ENCODE data around the gene UBAC2. TPM values are rescaled to one million over a fixed set of nuclear protein-coding genes. Genes with fewer than 3 reads are reported as not detected.
"Not testable (repeated sequence)": the region's sequence is repeated elsewhere in the genome, so short reads cannot be mapped to it uniquely, and the experiment has no call there.

Gene UBAC2
- total RNA-seq, 2 experiments from 2014 or later, result 48.4 to 56.3 TPM

DNA sequence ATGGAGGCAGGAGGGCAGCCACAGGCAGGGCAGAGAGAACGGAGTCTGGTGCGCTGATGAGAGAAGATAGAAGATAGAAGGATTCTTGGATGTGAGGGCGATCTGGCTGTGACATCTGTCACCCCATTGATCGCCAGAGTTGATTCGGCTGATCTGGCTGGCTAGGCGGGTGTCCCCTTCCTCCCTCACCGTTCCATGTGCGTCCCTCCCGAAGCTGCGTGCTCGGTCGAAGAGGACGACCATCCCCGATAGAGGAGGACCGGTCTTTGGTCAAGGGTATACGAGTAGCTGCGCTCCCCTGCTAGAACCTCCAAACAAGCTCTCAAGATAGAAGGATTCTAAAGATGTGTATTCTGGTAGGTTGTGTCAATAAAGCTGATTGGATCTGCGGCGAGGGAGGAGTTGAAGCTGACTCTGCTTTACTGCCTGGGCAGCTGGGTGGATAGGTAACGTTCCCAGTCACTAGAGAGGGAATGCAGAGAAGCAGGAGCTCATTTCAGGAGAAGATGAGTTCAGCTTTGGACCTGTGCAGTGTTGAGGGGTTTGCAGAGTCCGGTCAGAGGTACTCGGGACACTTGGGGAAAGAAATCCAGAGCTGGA, 5.1 kb downstream of the UBAC2 start:
- POLR2A ChIA-PET, result interaction anchor here (0.8 to 3.6 kb wide), 5 partner anchors 8 to 53 kb away, joined by 4 to 25 read pairs (median 10); partner anchors contain the start of gene GPR18
- H3K4me1 Mint-ChIP-seq, result peaks cover 76% of the 10 kb centered on the region

DNA sequence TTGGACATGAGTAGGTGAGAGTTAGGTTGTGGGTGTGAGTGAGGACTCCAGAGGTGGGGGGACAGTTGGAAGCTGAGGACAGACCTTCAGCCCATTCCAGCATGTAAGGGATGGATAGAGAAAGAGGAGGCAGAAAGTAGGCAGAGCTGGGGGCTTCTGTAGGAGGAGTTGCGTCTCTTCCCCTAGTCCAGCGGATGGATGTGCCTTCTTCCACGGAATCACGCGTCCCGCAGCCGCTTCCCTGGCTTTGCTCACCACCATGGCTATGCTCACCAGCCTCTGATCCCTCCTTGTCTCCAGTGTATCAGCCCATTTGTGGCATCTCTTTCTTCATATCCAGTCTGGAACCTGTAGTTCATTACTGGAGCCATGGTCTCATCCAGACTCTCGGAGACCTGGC, 5.6 kb downstream of the UBAC2 start:
- CTCF ChIA-PET, result interaction anchor here (0.6 to 4.6 kb wide), 5 partner anchors 9 to 229 kb away, joined by 3 to 19 read pairs (median 7); partner anchors contain the start of gene GPR18
- ATAC-seq (no peak), DNase-seq (no peak)
- Mint-ChIP-seq H3K4me3 (no peak overlapping the region), H3K27ac (peak overlapping the region; percentile 9), H3K36me3 (ENCODE audit: low read depth) (peaks cover 56% of the 10 kb centered on the region), H3K9me3 (ENCODE audit: low read depth) (no peaks in the 10 kb centered on the region), H3K27me3 (no peaks in the 10 kb centered on the region), H3K4me1 (peaks cover 81% of the 10 kb centered on the region)
- POLR2A ChIA-PET, result interaction anchor here (1.8 to 3.6 kb wide), 2 partner anchors 13 to 50 kb away, joined by 10 to 25 read pairs; no protein-coding TSS in a partner anchor
- intact Hi-C loops (cut with DNase I, micrococcal nuclease), result no loop called here

More for the DNA sequence above, 5.1 kb downstream of the UBAC2 start:
- ATAC-seq (no peak), DNase-seq (no peak)
- Mint-ChIP-seq H3K36me3 (ENCODE audit: low read depth) (peaks cover 52% of the 10 kb centered on the region), H3K9me3 (ENCODE audit: low read depth) (no peaks in the 10 kb centered on the region), H3K27me3 (no peaks in the 10 kb centered on the region), H3K27ac (peak overlapping the region; percentile 84), H3K4me3 (peak overlapping the region; percentile 58)
- intact Hi-C loops (cut with DNase I, micrococcal nuclease), result loop anchor here (1.0 to 2.0 kb wide), 2 partner anchors 9 to 231 kb away; no protein-coding TSS in a partner anchor
- CTCF ChIA-PET, result interaction anchor here (0.6 to 4.6 kb wide), 11 partner anchors 9 to 230 kb away, joined by 3 to 19 read pairs (median 6); partner anchors contain the start of gene GPR18

GRCh38 chr13:99206873-99207272, 6.2 kb downstream of the UBAC2 start:
- intact Hi-C loops (cut with DNase I, micrococcal nuclease), result no loop called here
- H3K4me1 Mint-ChIP-seq, result peaks cover 88% of the 10 kb centered on the region
- H3K9me3 Mint-ChIP-seq (ENCODE audit: low read depth), result no peaks in the 10 kb centered on the region
- peaks cover 59% of the 10 kb centered on the region for H3K36me3 Mint-ChIP-seq (ENCODE audit: low read depth)
- ChIA-PET CTCF (interaction anchor here (0.6 to 1.7 kb wide), 5 partner anchors 30 to 256 kb away, joined by 3 to 7 read pairs (median 3); no protein-coding TSS in a partner anchor), POLR2A (interaction anchor here (3.6 kb wide), 1 partner anchor 13 kb away, joined by 25 read pairs; no protein-coding TSS in a partner anchor)
- no peak for DNase-seq
- peak overlapping the region; percentile 8 for H3K27ac Mint-ChIP-seq
- no peak for ATAC-seq
- no peak overlapping the region for H3K4me3 Mint-ChIP-seq
- H3K27me3 Mint-ChIP-seq, result no peaks in the 10 kb centered on the region

- intact Hi-C loops (cut with DNase I, micrococcal nuclease), result no loop called here
- no peak overlapping the region for H3K4me3 Mint-ChIP-seq
- H3K4me1 Mint-ChIP-seq, result peaks cover 87% of the 10 kb centered on the region
- ChIA-PET POLR2A (no interaction called here), CTCF (interaction anchor here (0.6 to 1.7 kb wide), 5 partner anchors 31 to 256 kb away, joined by 3 to 7 read pairs (median 4); no protein-coding TSS in a partner anchor)
- no peaks in the 10 kb centered on the region for H3K9me3 Mint-ChIP-seq (ENCODE audit: low read depth)
- DNase-seq (no peak), ATAC-seq (no peak)
- no peaks in the 10 kb centered on the region for H3K27me3 Mint-ChIP-seq
- no peak overlapping the region for H3K27ac Mint-ChIP-seq
- peaks cover 58% of the 10 kb centered on the region for H3K36me3 Mint-ChIP-seq (ENCODE audit: low read depth)
These were observed 6.9 kb downstream of the UBAC2 start for GRCh38 chr13:99207511-99207910.

DNA sequence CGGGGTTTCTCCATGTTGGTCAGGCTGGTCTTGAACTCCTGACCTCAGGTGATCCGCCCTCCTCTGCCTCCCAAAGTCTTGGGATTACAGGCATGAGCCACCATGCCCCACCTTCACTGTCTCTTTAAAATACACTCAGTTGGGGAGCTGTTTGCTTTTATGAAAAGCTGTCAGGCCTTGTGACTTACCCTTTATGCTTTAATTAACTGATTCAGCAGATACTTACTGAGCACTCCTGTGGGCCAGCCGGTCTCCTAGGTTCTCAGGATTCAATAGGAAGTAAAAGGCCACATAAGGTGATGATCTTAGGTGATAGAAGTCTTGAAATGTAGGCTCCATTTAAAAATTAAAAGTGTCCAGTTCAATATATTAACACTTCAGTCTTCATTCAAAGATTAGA, 7.5 kb downstream of the UBAC2 start:
- intact Hi-C loops (cut with DNase I, micrococcal nuclease), result no loop called here
- Mint-ChIP-seq H3K27ac (no peak overlapping the region), H3K36me3 (ENCODE audit: low read depth) (peaks cover 56% of the 10 kb centered on the region), H3K9me3 (ENCODE audit: low read depth) (no peaks in the 10 kb centered on the region), H3K27me3 (no peaks in the 10 kb centered on the region), H3K4me3 (no peak overlapping the region), H3K4me1 (peaks cover 84% of the 10 kb centered on the region)
- POLR2A ChIA-PET, result no interaction called here
- DNase-seq, result no peak
- ATAC-seq, result no peak
- CTCF ChIA-PET, result interaction anchor here (0.7 to 1.4 kb wide), 2 partner anchors 44 to 58 kb away, joined by 5 read pairs; no protein-coding TSS in a partner anchor

GRCh38 chr13:99208845-99209527, 8.3 kb downstream of the UBAC2 start:
- Mint-ChIP-seq H3K4me1 (peaks cover 79% of the 10 kb centered on the region), H3K9me3 (ENCODE audit: low read depth) (no peaks in the 10 kb centered on the region), H3K36me3 (ENCODE audit: low read depth) (peaks cover 54% of the 10 kb centered on the region), H3K4me3 (no peak overlapping the region), H3K27ac (peak overlapping the region; percentile 9), H3K27me3 (no peaks in the 10 kb centered on the region)
- ChIA-PET POLR2A (interaction anchor here (1.3 kb wide), 1 partner anchor 7 kb away, joined by 3 read pairs; no protein-coding TSS in a partner anchor), CTCF (interaction anchor here (0.5 to 0.6 kb wide), 2 partner anchors 34 to 182 kb away, joined by 3 to 4 read pairs; no protein-coding TSS in a partner anchor)
- ATAC-seq, result no peak
- intact Hi-C loops (cut with DNase I, micrococcal nuclease), result no loop called here
- DNase-seq, result no peak

DNA sequence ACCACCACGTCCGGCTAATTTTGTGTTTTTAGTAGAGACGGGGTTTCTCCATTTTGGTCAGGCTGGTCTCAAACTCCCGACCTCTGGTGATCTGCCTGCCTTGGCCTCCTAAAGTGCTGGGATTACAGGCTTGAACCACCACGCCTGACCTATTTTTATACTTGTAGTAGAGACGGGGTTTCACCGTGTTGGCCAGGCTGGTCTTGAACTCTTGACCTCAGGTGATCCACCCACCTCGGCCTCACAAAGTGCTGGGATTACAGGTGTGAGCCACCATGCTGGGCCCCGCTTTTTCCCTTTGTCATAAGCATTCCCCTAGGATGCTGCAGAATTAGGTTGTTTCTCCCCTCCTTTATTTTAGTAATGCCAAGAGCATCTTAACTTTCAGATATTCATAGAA, 10.0 kb downstream of the UBAC2 start:
- H3K27me3 Mint-ChIP-seq; H3K4me3 Mint-ChIP-seq; H3K27ac Mint-ChIP-seq; ATAC-seq; DNase-seq; CTCF ChIA-PET; intact Hi-C loops (cut with DNase I, micrococcal nuclease); H3K9me3 Mint-ChIP-seq (ENCODE audit: low read depth): not testable (repeated sequence)
- peaks cover 50% of the 10 kb centered on the region for H3K36me3 Mint-ChIP-seq (ENCODE audit: low read depth)
- H3K4me1 Mint-ChIP-seq, result peaks cover 79% of the 10 kb centered on the region
- POLR2A ChIA-PET, result interaction anchor here (1.3 kb wide), 1 partner anchor 9 kb away, joined by 3 read pairs; no protein-coding TSS in a partner anchor

GRCh38 chr13:99211421-99212035, 10.9 kb downstream of the UBAC2 start:
- CTCF ChIA-PET, result no interaction called here
- Mint-ChIP-seq H3K27ac (peak overlapping the region; percentile 14), H3K9me3 (ENCODE audit: low read depth) (no peaks in the 10 kb centered on the region), H3K4me3 (no peak overlapping the region), H3K4me1 (peaks cover 76% of the 10 kb centered on the region), H3K36me3 (ENCODE audit: low read depth) (peaks cover 46% of the 10 kb centered on the region), H3K27me3 (no peaks in the 10 kb centered on the region)
- intact Hi-C loops (cut with DNase I, micrococcal nuclease), result no loop called here
- ATAC-seq, result no peak
- no peak for DNase-seq
- POLR2A ChIA-PET, result no interaction called here

DNA sequence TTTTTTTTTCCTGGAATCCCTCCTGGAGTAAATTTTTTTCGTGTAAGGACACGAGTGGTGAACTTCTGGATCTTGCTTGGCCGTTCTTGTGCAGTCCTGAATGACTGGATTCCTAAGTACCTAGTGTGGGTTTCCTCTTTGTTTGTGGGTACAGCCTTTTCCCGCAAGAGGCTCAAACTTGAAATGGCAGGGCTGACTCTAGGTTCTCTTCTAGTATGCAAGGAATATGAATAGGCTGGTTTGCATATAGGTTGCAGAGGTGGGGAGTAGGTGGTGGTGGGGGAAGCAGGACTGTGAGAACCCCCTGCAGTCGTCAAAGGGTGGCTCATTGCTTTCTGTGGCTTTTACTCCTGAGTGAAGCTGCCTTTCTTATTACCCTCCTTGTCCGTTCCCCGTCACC, 13.6 kb downstream of the UBAC2 start:
- POLR2A ChIA-PET, result interaction anchor here (0.6 to 1.9 kb wide), 11 partner anchors 9 to 221 kb away, joined by 3 to 16 read pairs (median 4); partner anchors contain the start of genes GPR18 and UBAC2
- Mint-ChIP-seq H3K9me3 (ENCODE audit: low read depth) (no peaks in the 10 kb centered on the region), H3K4me1 (peaks cover 79% of the 10 kb centered on the region), H3K27me3 (no peaks in the 10 kb centered on the region), H3K27ac (peak overlapping the region; percentile 87), H3K36me3 (ENCODE audit: low read depth) (peaks cover 39% of the 10 kb centered on the region), H3K4me3 (peak overlapping the region; percentile 74)
- CTCF ChIA-PET, result interaction anchor here (0.6 to 2.7 kb wide), 10 partner anchors 9 to 223 kb away, joined by 3 to 16 read pairs (median 4); partner anchors contain the start of gene UBAC2
- intact Hi-C loops (cut with DNase I, micrococcal nuclease), result loop anchor here (1.0 to 2.0 kb wide), 7 partner anchors 9 to 639 kb away; partner anchors contain the start of gene UBAC2 (in 1 of the 2)
- peak; percentile 80 for ATAC-seq
- peak; percentile 82 for DNase-seq

DNA sequence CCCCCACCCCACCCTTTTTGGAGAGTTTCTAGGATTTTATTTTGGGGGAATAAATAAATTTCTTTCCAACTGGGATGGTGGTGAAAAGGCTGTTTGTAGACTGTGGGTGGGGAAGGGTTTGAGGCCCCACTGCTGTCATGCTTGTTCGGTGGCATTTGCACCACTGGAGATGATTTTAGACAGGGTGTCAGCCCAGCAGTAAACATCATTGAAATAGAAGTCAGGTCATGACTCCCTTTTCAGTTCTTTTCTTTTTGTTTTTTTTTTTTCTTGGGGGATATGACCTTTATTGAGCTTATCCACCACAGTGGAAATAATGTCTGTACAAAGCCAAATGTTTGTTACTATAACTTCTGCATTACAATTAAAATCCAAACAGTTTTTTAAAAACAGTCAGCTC, 14.1 kb downstream of the UBAC2 start:
- Mint-ChIP-seq H3K4me3 (peak overlapping the region; percentile 74), H3K9me3 (ENCODE audit: low read depth) (no peaks in the 10 kb centered on the region), H3K27me3 (no peaks in the 10 kb centered on the region), H3K4me1 (peaks cover 79% of the 10 kb centered on the region), H3K36me3 (ENCODE audit: low read depth) (peaks cover 38% of the 10 kb centered on the region), H3K27ac (peak overlapping the region; percentile 87)
- peak; percentile 20 for ATAC-seq
- DNase-seq, result peak; percentile 50
- ChIA-PET CTCF (interaction anchor here (0.6 to 2.7 kb wide), 12 partner anchors 9 to 222 kb away, joined by 3 to 16 read pairs (median 4); partner anchors contain the start of gene UBAC2), POLR2A (interaction anchor here (0.6 to 1.9 kb wide), 11 partner anchors 10 to 220 kb away, joined by 3 to 16 read pairs (median 4); partner anchors contain the start of genes GPR18 and UBAC2)
- intact Hi-C loops (cut with DNase I, micrococcal nuclease), result loop anchor here (1.0 to 5.0 kb wide), 8 partner anchors 9 to 640 kb away; partner anchors contain the start of gene UBAC2 (in 1 of the 2)
